NT2/D1 (cell line): Measurements from ENCODE around the gene SLC22A17.
"Not testable (repeated sequence)": the region's sequence is repeated elsewhere in the genome, so short reads cannot be mapped to it uniquely, and the experiment has no call there.

Experiments used
- SUZ12 ChIP-seq: IDR thresholded peaks from 2 replicates; pipeline ENCODE4 v1.6.1; 2011; ENCODE audit not compliant: insufficient read length, insufficient read depth; ENCODE audit errors: extremely low read depth
- YY1 ChIP-seq: IDR thresholded peaks from 2 replicates; pipeline ENCODE4 v1.6.1; 2011; ENCODE audit not compliant: insufficient read length, insufficient read depth
- ZNF274 ChIP-seq: IDR thresholded peaks from 2 replicates; pipeline ENCODE4 v1.6.1; 2011; ENCODE audit warnings: mild to moderate bottlenecking, low read depth, low read length

- TF ChIP-seq YY1, ZNF274, SUZ12: not testable (repeated sequence)
Observed at GRCh38 chr14:23389871-23390270, 37.2 kb upstream of the SLC22A17 start.
